Choroid plexus epithelial cell (primary cell): ENCODE results near the gene HNRNPAB.

Experiments used
- DNase-seq: peaks from one replicate; pipeline ENCODE4 v3.0.0-alpha.2; 2010; ENCODE audit warnings: low read depth
- H3K4me3 ChIP-seq: 2 replicates; pipeline ENCODE4 v1.5.1; 2011; ENCODE audit warnings: low read depth, mild to moderate bottlenecking, control low read depth, low read length, moderate library complexity
- TF ChIP-seq, protein P1 (sequence below): conservative IDR thresholded peaks from 2 replicates; pipeline ENCODE4 v1.5.1; 2011; ENCODE audit warnings: low read depth, mild to moderate bottlenecking, control low read depth, inconsistent platforms, low read length, moderate library complexity

HNRNPAB gene

DNA sequence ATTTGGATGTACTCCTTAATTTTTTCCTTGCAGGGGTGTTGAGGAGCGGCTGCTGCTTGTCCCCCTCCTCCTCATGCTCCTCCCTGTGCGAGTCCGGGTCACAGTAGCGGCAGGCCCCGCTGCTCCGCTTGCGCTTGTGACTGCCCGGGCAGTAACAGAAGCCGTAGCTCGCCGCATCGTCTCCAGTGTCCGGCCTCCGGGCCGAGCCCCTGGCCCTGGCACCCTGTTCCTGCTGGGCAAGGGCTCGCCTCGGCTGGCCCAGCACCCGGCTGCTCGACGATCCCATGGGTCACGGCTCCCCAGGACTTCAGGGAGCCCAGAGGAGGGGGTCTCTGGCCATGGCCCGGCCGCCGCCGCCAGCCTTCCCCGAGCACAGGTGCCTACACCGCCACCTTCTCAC is 17.3 kb upstream of the HNRNPAB start, which contains the start of gene GMCL2:
TSS of gene GMCL2 (minus strand) at position 358 of the 400 bp plus-strand sequence. CDS start at position 286, 72 bp downstream.
- TF ChIP-seq, protein P1, sequence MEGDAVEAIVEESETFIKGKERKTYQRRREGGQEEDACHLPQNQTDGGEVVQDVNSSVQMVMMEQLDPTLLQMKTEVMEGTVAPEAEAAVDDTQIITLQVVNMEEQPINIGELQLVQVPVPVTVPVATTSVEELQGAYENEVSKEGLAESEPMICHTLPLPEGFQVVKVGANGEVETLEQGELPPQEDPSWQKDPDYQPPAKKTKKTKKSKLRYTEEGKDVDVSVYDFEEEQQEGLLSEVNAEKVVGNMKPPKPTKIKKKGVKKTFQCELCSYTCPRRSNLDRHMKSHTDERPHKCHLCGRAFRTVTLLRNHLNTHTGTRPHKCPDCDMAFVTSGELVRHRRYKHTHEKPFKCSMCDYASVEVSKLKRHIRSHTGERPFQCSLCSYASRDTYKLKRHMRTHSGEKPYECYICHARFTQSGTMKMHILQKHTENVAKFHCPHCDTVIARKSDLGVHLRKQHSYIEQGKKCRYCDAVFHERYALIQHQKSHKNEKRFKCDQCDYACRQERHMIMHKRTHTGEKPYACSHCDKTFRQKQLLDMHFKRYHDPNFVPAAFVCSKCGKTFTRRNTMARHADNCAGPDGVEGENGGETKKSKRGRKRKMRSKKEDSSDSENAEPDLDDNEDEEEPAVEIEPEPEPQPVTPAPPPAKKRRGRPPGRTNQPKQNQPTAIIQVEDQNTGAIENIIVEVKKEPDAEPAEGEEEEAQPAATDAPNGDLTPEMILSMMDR, result no peak
- H3K4me3 ChIP-seq, result no peak within 1 kb of the TSS
- no peak for DNase-seq

DNA sequence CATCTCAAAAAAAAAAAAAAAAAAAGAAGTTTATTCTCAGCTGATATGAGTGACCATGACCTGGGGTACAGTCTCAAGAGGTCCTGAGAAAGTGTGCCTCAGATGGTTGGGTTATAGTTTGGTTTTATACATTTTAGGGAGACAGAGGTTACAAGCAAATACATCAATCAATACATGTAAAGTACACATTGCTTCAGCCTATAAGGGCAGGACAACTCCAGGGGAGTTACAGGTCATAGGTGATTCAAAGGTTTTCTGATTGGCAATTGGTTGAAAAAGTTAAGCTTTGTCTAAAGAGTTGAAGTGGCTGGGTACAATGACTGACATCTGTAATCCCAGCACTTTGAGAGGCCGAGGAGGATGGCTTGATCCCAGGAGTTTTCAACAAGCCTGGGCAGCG is 14.9 kb upstream of the HNRNPAB start:
- DNase-seq, result no peak
- TF ChIP-seq, protein P1, result no peak
- H3K4me3 ChIP-seq, result no peak overlapping the region

DNA sequence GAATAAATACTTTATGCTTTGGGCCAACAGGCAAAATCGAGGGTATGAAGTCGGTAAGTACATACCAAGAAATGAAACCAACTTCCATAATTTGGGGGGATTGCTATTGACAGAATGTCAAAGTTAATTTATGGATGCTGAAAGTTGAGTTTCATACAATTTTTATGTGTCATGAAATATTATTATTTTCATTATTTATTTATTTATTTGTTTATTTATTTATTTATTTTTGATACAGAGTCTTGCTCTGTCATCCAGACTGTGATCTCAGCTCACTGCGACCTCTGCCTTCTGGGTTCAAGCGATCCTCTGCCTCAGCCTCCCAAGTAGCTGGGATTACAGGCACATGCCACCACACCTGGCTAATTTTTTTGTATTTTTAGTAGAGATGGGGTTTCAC is 12.7 kb upstream of the HNRNPAB start:
- DNase-seq, result no peak
- TF ChIP-seq, protein P1, result no peak
- H3K4me3 ChIP-seq, result no peak overlapping the region

DNA sequence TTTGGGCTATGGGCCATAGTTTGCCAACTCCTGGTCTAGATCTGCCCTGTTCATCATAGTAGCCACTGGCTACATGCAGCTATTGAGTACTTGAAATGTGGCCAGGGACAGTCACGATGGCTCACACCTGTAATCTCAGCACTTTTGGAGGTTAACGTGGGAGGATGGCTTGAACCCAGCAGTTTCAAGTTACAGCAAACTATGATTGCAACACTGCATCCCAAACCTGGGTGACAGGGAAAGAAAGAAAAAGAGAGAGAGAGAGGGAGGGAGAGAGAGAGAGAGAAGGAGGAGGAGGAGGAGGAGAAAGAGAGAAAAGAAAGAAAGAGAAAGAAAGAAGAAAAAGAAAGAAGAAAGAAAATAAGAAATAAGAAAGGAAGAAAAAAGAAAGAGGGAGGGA is 12.1 kb upstream of the HNRNPAB start:
- no peak for DNase-seq
- TF ChIP-seq, protein P1, result no peak
- H3K4me3 ChIP-seq, result no peak overlapping the region

DNA sequence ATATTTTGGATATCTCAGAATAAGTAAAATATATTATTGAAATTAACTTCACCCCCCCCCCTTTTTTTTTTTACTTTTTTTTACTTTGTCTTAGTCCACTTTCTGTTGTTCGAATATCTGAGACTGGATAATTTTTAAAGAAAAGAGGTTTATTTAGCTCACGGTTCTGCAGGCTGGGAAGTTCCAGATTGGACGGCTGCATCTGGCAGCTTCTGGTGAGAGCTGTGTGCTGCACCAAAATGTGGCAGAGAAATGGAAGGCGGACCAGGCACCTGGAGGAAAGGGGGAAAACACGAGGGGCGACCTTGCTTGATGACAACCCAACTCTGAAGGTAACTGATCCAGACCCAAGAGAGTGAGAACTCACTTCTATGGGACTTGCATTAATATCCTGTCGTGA is 11.5 kb upstream of the HNRNPAB start:
- no peak overlapping the region for H3K4me3 ChIP-seq
- DNase-seq, result no peak
- TF ChIP-seq, protein P1, result no peak

DNA sequence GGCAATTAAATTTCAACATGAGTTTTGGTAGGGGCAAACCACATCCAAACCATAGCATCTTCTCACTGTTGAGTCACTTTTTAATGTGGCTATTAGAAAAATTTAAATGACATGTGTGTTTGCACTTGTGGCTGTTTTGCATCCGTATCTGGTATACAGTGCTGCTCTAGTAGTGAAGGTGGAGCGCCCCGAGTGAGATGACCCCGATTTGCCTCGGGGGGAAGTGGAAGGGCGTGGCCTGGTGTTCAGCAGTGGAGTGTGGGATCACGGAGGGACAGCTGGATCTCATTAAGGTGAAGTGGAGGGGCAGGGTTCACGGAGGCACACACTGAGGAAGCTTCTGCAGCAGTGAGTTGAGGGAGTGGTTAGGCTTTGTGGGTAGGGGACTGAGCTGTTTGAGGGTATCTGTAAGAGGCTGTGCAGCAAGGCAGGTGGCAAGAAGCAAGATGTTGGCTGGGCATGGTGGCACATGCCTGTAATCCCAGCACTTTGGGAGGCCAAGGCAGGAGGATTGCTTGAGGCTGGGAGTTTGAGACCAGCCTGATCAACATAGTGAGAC is 11.0 kb upstream of the HNRNPAB start:
- DNase-seq, result no peak
- H3K4me3 ChIP-seq, result no peak overlapping the region

DNA sequence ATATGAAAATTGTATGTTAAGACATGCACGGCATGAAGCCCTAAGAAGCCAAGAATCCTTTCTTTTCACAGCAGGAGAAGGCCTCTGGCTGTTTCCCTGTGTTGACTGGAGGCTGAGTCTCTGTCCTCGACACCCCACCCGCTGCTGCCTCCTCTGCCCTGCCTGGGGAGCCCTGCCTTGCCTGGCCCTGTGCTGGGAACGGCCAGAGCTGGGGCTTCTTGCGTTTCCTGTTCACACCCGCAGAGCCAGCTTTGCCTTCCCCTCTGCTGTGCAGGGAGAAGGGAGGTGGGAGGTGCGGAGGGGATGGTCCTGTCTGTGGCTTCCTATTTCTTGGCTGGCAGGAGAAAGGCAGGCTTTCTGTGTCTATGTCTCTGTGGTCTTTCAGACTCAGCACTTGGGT is 10.3 kb upstream of the HNRNPAB start:
- TF ChIP-seq, protein P1, result no peak
- DNase-seq, result no peak
- no peak overlapping the region for H3K4me3 ChIP-seq

More for the DNA sequence above, 11.0 kb upstream of the HNRNPAB start:
- TF ChIP-seq, protein P1, result no peak
